GM12872 (cell line): ENCODE results near the gene TMIGD2.

Source experiments
- TF ChIP-seq, protein P1 (sequence below): IDR thresholded peaks from 3 replicates; pipeline ENCODE4 v1.5.1; 2011; ENCODE audit warnings: low read depth, mild to moderate bottlenecking, low read length, moderate library complexity; ENCODE audit not compliant: insufficient read depth

The TMIGD2 gene

DNA sequence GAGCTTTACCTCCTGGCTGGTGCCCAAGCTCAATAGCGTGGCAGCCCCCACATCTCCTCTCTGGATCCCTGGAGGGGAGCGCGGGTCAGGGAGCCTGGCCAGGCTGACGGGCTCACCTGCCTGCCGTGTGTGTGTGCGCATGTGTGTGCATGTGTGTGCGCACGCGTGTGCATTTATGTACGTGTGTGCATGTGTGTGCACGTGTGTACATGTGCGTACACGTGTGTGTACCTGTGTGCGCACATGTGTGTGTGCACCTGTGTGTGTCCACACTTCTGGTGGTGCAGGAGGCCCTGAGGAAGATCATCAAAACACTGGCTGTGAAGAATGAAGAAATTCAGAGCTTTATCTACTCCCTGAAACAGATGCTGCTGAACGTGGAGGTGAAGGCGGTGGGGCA lies 3.5 kb upstream of the TMIGD2 start:
- TF ChIP-seq, protein P1, sequence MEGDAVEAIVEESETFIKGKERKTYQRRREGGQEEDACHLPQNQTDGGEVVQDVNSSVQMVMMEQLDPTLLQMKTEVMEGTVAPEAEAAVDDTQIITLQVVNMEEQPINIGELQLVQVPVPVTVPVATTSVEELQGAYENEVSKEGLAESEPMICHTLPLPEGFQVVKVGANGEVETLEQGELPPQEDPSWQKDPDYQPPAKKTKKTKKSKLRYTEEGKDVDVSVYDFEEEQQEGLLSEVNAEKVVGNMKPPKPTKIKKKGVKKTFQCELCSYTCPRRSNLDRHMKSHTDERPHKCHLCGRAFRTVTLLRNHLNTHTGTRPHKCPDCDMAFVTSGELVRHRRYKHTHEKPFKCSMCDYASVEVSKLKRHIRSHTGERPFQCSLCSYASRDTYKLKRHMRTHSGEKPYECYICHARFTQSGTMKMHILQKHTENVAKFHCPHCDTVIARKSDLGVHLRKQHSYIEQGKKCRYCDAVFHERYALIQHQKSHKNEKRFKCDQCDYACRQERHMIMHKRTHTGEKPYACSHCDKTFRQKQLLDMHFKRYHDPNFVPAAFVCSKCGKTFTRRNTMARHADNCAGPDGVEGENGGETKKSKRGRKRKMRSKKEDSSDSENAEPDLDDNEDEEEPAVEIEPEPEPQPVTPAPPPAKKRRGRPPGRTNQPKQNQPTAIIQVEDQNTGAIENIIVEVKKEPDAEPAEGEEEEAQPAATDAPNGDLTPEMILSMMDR = no peak

DNA sequence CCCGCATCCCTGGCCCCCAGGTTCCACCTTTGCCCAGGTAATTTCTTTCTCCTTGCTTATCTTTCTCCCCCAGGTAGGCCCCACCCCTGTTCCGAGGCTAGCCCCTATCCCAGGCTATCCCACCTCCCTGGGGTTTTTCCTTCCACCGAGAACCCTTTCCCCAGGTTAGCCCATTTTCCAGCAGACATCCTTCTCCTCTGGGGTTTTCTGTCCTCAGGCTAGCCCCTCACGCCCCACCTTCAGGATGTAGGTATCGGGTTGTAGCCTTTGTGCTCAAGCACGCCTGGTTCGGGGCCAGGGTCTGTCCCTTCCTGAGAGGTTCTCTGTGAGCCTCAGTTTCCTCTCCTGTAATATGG lies 3.0 kb upstream of the TMIGD2 start:
- TF ChIP-seq, protein P1 = no peak

DNA sequence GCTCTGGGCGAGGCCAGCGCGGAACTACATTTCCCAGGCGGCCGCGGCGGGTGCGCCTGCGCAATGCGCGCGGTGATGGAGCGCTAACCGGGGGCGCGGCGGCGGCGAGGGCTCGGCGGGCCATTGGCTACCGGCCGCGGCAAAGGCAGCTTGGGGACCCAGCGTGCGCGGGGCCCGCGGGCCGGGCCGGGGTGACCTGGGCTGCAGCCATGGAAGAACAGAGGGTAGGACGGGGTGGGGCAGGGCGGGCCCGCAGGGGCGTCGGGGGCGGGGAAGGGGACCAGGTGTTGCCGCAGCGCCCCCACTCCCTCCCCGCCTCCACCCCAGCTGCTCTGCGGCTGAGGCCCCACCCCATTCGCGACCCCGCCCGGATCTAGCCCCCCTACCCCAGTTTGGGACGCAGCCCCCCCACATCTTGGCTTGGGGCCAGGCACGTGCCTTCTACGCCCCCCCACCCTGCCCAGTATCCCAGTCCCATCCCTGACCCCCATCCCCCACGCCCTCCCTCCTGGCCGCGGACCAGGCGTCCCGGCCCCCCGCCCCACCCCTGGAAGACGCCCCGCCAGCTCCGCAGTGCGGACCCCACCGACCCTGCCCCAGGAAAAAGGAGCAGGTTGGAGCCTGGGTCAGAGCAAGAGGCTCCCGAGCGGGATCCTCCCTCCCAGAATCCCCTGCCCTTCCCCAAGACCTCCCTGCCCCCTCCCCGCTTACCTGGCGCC lies 2.5 kb upstream of the TMIGD2 start, which contains the start of gene FSD1:
TSS of gene FSD1 (plus strand) at position 61 of the 719 bp plus-strand sequence. CDS start at position 210, 149 bp downstream.
- TF ChIP-seq, protein P1 = no peak

DNA sequence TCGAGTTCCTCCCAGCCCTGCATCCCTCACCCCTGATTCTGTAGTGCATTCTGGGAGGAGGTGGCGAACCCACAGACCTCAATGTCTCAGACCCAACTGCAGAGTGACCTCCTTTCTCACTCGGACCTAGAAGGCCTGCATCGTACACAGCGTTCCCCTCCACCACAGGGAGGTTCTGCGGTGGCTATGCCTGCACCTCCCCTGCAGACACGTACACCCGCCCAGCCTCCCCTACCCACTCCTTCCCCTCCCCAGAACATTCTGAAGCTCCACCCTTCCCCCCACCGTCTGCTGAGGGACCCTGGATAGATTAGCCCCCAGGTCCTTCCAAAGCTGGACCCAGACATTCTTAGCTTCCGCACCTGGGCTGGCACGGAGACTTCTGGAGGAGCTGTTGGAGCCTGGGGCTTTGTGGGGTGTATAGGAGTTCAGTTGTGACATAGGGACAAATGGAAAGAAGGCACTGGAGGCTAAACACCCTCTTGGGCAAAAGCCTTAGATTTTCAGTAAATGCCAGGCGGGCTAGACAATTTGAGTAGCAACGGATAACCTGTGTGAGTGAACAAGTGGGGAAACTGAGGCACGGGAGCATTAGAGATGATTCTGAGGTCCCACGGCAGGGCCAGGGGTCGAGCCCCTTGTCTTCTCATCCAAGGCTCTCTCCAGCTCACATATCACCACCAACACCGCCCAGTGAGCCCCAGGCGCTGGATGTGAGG lies 1.8 kb upstream of the TMIGD2 start:
- TF ChIP-seq, protein P1 = no peak

DNA sequence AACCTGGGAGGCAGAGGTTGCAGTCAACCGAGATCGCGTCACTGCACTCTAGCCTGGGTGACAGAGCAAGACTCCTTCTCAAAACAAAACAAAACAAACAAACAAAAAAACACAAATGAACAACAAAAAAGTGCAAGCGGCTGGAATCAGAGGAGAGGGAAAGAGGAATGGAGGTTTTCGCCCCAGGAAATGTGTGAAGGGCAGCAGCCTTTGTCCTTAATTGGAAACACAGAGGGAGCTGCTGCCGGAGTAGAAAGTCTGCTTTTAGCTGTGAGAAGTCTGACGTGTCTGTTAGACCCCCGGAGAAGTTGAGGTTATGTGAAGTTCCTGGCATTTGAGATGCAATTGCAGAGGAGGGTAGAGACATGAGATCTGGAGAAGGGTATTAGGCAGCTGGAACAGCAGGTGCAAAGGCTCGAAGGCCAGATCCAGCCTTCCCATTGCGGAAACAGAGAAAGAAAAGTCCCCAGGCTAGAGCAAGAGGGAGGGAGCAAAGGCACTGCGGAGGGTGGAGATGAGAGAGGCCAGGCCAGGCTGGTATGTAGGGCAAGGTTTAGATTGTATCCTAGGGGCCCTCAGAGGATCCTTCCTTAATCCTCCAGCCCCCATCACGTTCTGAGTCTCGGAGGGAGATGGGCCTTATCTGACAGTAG lies 473 bp downstream of the TMIGD2 start:
- TF ChIP-seq, protein P1 = no peak

DNA sequence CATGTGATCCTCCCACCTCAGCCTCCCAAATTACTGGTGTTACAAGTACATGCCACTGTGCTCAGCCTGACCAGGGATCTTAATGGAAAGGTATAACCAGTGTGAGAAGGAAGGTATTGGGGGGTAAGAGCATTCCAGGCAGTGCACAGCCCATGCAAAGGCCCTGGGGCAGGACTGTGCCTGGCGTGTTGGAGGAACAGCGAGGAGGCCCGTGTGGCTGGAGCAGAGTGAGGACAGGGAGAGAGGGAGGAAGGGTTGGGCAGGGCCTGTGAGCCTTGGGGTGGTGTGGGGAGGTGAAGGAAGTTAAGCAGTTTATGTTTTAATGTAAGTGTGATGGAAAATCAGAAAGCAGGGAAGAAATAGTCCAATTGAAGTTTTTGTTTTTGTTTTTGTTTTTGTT lies 1.6 kb downstream of the TMIGD2 start:
- TF ChIP-seq, protein P1 = no peak

DNA sequence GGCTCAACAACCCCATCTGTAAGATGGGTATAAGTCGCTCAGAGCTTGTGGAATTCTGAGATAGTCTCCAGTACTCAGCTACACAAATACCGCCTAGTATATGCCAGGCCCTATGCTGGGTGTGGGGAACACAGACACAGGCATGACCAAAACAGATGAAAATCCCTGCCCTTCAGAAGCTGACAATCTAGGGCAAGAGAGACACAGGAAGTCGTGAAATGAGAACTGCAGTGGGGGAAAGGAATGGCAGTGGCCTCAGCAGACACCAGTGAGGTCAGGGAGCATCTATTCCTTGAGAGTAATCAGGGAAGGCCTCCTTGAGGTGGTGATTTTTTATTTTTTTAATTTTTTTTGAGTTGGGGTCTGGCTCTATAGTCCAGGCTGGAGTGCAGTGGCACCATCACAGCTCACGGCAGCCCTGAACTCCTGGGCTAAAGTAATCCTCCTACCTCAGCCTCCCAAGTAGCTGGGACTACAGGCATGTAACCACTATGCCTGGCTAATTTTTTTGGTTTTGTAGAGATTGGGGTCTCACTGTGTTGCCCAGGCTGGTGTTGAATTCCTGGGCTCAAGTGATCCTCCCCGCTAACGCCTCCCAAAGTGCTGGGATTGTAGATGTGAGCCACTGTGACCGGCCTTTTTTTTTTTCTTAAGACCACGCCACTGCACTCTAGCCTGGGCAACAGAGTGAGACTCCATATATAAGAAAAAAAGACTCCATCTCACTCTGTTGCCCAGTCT lies 3.2 kb downstream of the TMIGD2 start:
- TF ChIP-seq, protein P1 = no peak
